Keratinocyte (primary cell): ENCODE data around the gene AKNA. TPM values are rescaled to one million over a fixed set of nuclear protein-coding genes. Genes with fewer than 3 reads are reported as not detected.

Experiments used
- DNase-seq: peaks from one replicate; pipeline ENCODE4 v3.0.0-alpha.2; 2011; ENCODE audit warnings: low read depth, missing footprints, low spot score
- FAIRE-seq: peaks from 2 replicates; lab custom pipeline; 2011; peaks lifted over from hg19 to GRCh38; lab: Jason Lieb, UNC
- H2AFZ ChIP-seq: 2 replicates; pipeline ENCODE4 v1.6.0; 2012; ENCODE audit warnings: low read length, control low read depth, inconsistent platforms; ENCODE audit not compliant: control insufficient read depth
- H3K27ac ChIP-seq: 2 replicates; pipeline ENCODE4 v1.5.1; 2011; ENCODE audit warnings: low read length; ENCODE audit not compliant: control insufficient read depth, insufficient read depth
- H3K27me3 ChIP-seq: 3 replicates; pipeline ENCODE4 v1.6.0; 2011; ENCODE audit warnings: low read length; ENCODE audit not compliant: control insufficient read depth, insufficient read depth; ENCODE audit errors: extremely low read depth
- H3K36me3 ChIP-seq, 2 experiments: 2 replicates in 1 of 2; 3 replicates in 1 of 2; pipeline ENCODE4 v1.5.1; 2011; ENCODE audit warnings: low read length in 2 of 2, mild to moderate bottlenecking in 1 of 2; ENCODE audit not compliant: control insufficient read depth in 2 of 2, insufficient read depth in 2 of 2; ENCODE audit errors: extremely low read depth in 1 of 2
- H3K4me1 ChIP-seq: 3 replicates; pipeline ENCODE4 v1.5.1; 2011; ENCODE audit warnings: low read length; ENCODE audit not compliant: control insufficient read depth, insufficient read depth; ENCODE audit errors: extremely low read depth
- H3K4me2 ChIP-seq: 3 replicates; pipeline ENCODE4 v1.6.0; 2011; ENCODE audit warnings: low read depth, low read length; ENCODE audit not compliant: control insufficient read depth, insufficient read depth; ENCODE audit errors: extremely low read depth
- H3K4me3 ChIP-seq, 3 experiments: fragments of 200-600 bp in 1 of 3; sonication (generic) in 1 of 3; 2 replicates in 2 of 3; 3 replicates in 1 of 3; pipeline ENCODE4 v1.5.1; 2011 to 2016; ENCODE audit warnings: low read length in 3 of 3, mild to moderate bottlenecking in 3 of 3, control low read depth in 2 of 3, inconsistent platforms in 1 of 3, low read depth in 1 of 3, mixed read lengths in 1 of 3, mixed run types in 1 of 3, moderate library complexity in 1 of 3; ENCODE audit not compliant: control insufficient read depth in 2 of 3, insufficient read depth in 2 of 3; ENCODE audit errors: extremely low read depth in 1 of 3
- H3K79me2 ChIP-seq: 2 replicates; pipeline ENCODE4 v1.6.0; 2012; ENCODE audit warnings: low read length; ENCODE audit not compliant: control insufficient read depth, insufficient read depth
- H3K9ac ChIP-seq: 3 replicates; pipeline ENCODE4 v1.6.0; 2011; ENCODE audit warnings: low read length; ENCODE audit not compliant: control insufficient read depth, insufficient read depth; ENCODE audit errors: extremely low read depth
- H3K9me1 ChIP-seq: 3 replicates; pipeline ENCODE4 v1.6.0; 2011; ENCODE audit warnings: low read length; ENCODE audit not compliant: control insufficient read depth, insufficient read depth; ENCODE audit errors: extremely low read depth
- H3K9me3 ChIP-seq: 2 replicates; pipeline ENCODE4 v1.5.1; 2012; ENCODE audit warnings: low read depth, low read length; ENCODE audit not compliant: control insufficient read depth
- H4K20me1 ChIP-seq: 3 replicates; pipeline ENCODE4 v1.6.0; 2011; ENCODE audit warnings: low read length; ENCODE audit not compliant: control insufficient read depth, insufficient read depth; ENCODE audit errors: extremely low read depth
- EZH2 ChIP-seq: IDR thresholded peaks from one replicate; pipeline ENCODE4 v1.6.1; 2012; ENCODE audit warnings: inconsistent platforms, mild to moderate bottlenecking, low read length, moderate library complexity
- dilution Hi-C: fragments of 300-500 bp; cut with MboI; formaldehyde crosslinking; loops from one replicate; pipeline ENCODE4 v1.7.0; 2020; ENCODE audit warnings: low sequenced_read_pairs; ENCODE audit not compliant: extremely low pct_ligation_motif_present
- polyA plus RNA-seq, 5 experiments: library from polyadenylated mRNA; depleted of rRNA in 3 of 5; stranded (reverse) in 3 of 5; stranded (forward) in 1 of 5; unstranded in 1 of 5; fragments of >200 nt; gene quantifications; 1 replicate in 1 of 5; 2 replicates in 3 of 5; 3 replicates in 1 of 5; pipeline versions ENCODE4 v1.2.1 to v1.2.3, GENCODE V29; 2011 to 2012; ENCODE audit warnings: missing spikeins in 2 of 5, low read depth in 1 of 5, low replicate concordance in 1 of 5
- TF ChIP-seq, protein P1 (sequence below), 3 experiments: IDR thresholded peaks in 1 of 3; conservative IDR thresholded peaks in 1 of 3; optimal IDR thresholded peaks in 1 of 3; 2 replicates in 2 of 3; 3 replicates in 1 of 3; pipeline versions ENCODE3 to v1.5.1; 2011; ENCODE audit warnings: low read length in 3 of 3, mild to moderate bottlenecking in 3 of 3, moderate library complexity in 2 of 3, control low read depth in 1 of 3, inconsistent platforms in 1 of 3; ENCODE audit not compliant: insufficient read depth in 2 of 3; ENCODE audit errors: extremely low read depth in 1 of 3

AKNA gene
- polyA plus RNA-seq, 1 donor (not counting 4 experiments of a cell fraction or from before 2014, with no cell fraction given) = 0.79 TPM

DNA sequence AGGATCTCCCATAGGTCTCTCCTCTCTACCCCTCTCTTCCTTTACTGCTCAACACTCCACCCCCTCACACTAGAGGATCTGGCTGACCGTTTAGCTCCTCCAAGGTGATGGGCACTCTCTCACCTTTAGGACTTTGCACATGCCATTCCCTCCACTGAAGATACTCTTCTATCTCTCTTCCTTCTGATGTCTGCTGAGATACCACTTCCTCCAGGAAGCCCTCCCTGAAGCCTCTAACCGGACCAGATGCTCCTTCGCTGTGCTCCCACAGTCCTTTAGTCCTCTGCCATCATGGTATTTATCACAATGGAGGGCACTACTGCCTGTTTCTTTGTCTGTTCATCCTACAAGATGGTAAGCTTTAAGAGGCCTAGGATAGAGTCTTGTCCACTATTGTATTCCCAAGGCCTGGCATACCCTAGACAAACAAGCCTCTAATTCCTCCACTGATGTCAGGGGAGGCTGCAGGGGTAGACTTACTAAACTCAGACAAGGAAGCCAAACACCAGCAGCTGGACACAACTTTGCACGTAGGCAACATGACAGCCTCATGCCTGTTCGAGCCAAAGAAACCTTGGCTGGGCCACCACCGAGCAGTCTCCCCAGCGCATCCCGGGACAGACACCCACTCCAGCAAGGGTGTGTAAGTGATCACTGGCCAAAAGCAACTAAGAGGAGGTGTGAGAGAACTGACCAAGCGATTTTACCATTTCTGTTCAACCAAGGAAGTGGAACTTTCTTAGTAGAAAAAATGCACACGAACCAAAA, 37.9 kb downstream of the AKNA start:
- no peak for TF ChIP-seq EZH2
- TF ChIP-seq, protein P1, sequence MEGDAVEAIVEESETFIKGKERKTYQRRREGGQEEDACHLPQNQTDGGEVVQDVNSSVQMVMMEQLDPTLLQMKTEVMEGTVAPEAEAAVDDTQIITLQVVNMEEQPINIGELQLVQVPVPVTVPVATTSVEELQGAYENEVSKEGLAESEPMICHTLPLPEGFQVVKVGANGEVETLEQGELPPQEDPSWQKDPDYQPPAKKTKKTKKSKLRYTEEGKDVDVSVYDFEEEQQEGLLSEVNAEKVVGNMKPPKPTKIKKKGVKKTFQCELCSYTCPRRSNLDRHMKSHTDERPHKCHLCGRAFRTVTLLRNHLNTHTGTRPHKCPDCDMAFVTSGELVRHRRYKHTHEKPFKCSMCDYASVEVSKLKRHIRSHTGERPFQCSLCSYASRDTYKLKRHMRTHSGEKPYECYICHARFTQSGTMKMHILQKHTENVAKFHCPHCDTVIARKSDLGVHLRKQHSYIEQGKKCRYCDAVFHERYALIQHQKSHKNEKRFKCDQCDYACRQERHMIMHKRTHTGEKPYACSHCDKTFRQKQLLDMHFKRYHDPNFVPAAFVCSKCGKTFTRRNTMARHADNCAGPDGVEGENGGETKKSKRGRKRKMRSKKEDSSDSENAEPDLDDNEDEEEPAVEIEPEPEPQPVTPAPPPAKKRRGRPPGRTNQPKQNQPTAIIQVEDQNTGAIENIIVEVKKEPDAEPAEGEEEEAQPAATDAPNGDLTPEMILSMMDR (optimal IDR thresholded peaks at IDR 0.05 in 1 of 3, IDR thresholded peaks at IDR 0.05 in 1 of 3, conservative IDR thresholded peaks at IDR 0.05 in 1 of 3; ENCODE audit: extremely low read depth in 1 of 3, insufficient read depth in 2 of 3, low read length in 3 of 3) = no peak
- no peak for DNase-seq
- FAIRE-seq = peak; percentile 32
- H3K79me2 ChIP-seq = no peaks in the 10 kb centered on the region
- peak overlapping the region; percentile 51 for H3K27ac ChIP-seq
- H3K4me1 ChIP-seq = peaks cover 15% of the 10 kb centered on the region
- no peak overlapping the region for H3K4me2 ChIP-seq
- H2AFZ ChIP-seq = no peak overlapping the region
- dilution Hi-C loops = no loop called here
- no peaks in the 10 kb centered on the region for H3K9me1 ChIP-seq
- no peak overlapping the region for H3K9ac ChIP-seq
- H3K36me3 ChIP-seq = peaks cover 3 to 10% of the 10 kb centered on the region in 2 experiments
- no peaks in the 10 kb centered on the region for H3K9me3 ChIP-seq
- H3K4me3 ChIP-seq = no peak overlapping the region
- H3K27me3 ChIP-seq = no peaks in the 10 kb centered on the region
- no peaks in the 10 kb centered on the region for H4K20me1 ChIP-seq

DNA sequence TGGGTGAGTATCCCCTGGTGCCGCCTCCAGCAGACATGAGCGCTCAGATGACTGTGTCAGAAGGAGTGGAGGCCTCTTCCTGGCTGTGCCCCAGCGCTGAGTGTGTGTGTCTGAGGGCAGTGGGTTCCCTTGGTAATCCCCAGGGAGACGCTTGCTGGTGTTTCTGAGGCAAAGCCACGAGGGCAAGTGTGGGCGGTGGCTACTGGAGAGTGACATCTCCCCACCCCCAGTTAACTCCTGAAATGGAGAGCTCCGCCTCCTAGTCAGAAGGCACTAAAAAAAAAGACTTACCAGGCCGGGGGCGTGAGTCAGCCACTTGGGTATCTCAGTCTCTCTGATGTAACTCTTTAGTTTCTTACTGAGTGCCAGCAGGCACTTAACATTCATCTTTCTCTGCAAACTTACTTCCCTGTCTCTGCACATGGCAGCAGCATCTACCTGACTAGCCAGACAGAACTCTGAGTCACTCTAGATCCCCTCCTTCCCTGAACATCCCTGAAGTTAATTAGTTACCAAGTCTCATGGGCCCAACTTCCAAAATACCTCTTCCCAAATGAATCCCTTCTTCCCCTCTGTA, 38.8 kb downstream of the AKNA start:
- no peaks in the 10 kb centered on the region for H3K79me2 ChIP-seq
- peak overlapping the region in 1 of 3 experiments; percentile 13 for H3K4me3 ChIP-seq
- H3K36me3 ChIP-seq = peaks cover 5 to 10% of the 10 kb centered on the region in 2 experiments
- H2AFZ ChIP-seq = no peak overlapping the region
- peak; percentile 81 for DNase-seq
- peak overlapping the region; percentile 29 for H3K4me2 ChIP-seq
- no peaks in the 10 kb centered on the region for H3K9me1 ChIP-seq
- peak overlapping the region; percentile 49 for H3K9ac ChIP-seq
- peaks cover 15% of the 10 kb centered on the region for H3K4me1 ChIP-seq
- H3K9me3 ChIP-seq = no peaks in the 10 kb centered on the region
- H4K20me1 ChIP-seq = no peaks in the 10 kb centered on the region
- no peaks in the 10 kb centered on the region for H3K27me3 ChIP-seq
- dilution Hi-C loops = no loop called here
- peak; percentile 79 for FAIRE-seq
- TF ChIP-seq, protein P1 (optimal IDR thresholded peaks at IDR 0.05 in 1 of 3, IDR thresholded peaks at IDR 0.05 in 1 of 3, conservative IDR thresholded peaks at IDR 0.05 in 1 of 3; ENCODE audit: extremely low read depth in 1 of 3, insufficient read depth in 2 of 3, low read length in 3 of 3) = no peak
- no peak for TF ChIP-seq EZH2
- H3K27ac ChIP-seq = peak overlapping the region; percentile 51
